ENCODE measurements around the gene CALR3. TPM values are rescaled to one million over a fixed set of nuclear protein-coding genes. Genes with fewer than 3 reads are reported as not detected.
"Not testable (repeated sequence)": the region's sequence is repeated elsewhere in the genome, so short reads cannot be mapped to it uniquely, and the experiment has no call there.

Gene CALR3
- total RNA-seq, 1 donor from 2014 or later, result not detected

DNA sequence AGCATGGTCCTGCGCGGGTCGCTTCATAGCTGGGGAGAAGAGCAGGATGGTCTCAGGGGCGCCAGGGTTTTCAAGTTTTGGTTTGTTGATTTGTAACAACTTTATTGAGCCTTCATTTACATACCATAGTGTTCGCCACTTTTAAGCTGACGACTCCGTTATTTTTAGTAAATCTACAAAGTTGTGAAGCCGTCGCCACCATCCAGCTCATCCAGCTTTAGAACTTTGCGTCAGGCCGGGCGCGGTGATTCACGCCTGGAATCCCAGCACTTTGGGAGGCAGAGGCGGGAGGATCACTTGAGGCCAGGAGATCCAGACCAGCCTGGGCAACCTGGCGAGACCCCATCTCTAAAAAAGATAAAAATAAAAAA is 631 bp upstream of the CALR3 start:
- Histone ChIP-seq H3K4me3 (peak overlapping the region; percentile 66 to 74), H3K27me3 (no peaks in the 10 kb centered on the region), H3K36me3 (no peaks in the 10 kb centered on the region), H3K4me1 (peaks cover 13% of the 10 kb centered on the region), H3K27ac (peak overlapping the region; percentile 51), H3K9me3 (no peaks in the 10 kb centered on the region)
- intact Hi-C loops (cut with DNase I), result no loop called here
- TF ChIP-seq, protein P1, sequence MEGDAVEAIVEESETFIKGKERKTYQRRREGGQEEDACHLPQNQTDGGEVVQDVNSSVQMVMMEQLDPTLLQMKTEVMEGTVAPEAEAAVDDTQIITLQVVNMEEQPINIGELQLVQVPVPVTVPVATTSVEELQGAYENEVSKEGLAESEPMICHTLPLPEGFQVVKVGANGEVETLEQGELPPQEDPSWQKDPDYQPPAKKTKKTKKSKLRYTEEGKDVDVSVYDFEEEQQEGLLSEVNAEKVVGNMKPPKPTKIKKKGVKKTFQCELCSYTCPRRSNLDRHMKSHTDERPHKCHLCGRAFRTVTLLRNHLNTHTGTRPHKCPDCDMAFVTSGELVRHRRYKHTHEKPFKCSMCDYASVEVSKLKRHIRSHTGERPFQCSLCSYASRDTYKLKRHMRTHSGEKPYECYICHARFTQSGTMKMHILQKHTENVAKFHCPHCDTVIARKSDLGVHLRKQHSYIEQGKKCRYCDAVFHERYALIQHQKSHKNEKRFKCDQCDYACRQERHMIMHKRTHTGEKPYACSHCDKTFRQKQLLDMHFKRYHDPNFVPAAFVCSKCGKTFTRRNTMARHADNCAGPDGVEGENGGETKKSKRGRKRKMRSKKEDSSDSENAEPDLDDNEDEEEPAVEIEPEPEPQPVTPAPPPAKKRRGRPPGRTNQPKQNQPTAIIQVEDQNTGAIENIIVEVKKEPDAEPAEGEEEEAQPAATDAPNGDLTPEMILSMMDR (IDR thresholded peaks at IDR 0.05), result no peak
- TF ChIP-seq POLR2AphosphoS5 (IDR thresholded peaks at IDR 0.05; ENCODE audit: insufficient read depth in 1 of 2, low read depth in 1 of 2) (no peak), POLR2A (IDR thresholded peaks at IDR 0.05) (no peak)
- no peak for DNase-seq (ENCODE audit: extremely low spot score in 2 of 2)

- H3K36me3 ChIP-seq; H3K4me1 ChIP-seq; H3K27me3 ChIP-seq; DNase-seq (ENCODE audit: extremely low spot score in 2 of 2); intact Hi-C loops (cut with DNase I); H3K9me3 ChIP-seq; H3K4me3 ChIP-seq; H3K27ac ChIP-seq: not testable (repeated sequence)
Observed at GRCh38 chr19:16486476-16486875, 9.5 kb downstream of the CALR3 start.

- H3K36me3 ChIP-seq, result no peaks in the 10 kb centered on the region
- TF ChIP-seq, protein P1 (IDR thresholded peaks at IDR 0.05), result no peak
- TF ChIP-seq POLR2AphosphoS5 (IDR thresholded peaks at IDR 0.05; ENCODE audit: insufficient read depth in 1 of 2, low read depth in 1 of 2) (no peak), POLR2A (IDR thresholded peaks at IDR 0.05) (no peak)
- H3K4me3 ChIP-seq, result no peak overlapping the region
- no peak for DNase-seq (ENCODE audit: extremely low spot score in 2 of 2)
- H3K4me1 ChIP-seq, result no peaks in the 10 kb centered on the region
- no peak overlapping the region for H3K27ac ChIP-seq
- no peaks in the 10 kb centered on the region for H3K9me3 ChIP-seq
- intact Hi-C loops (cut with DNase I), result no loop called here
- H3K27me3 ChIP-seq, result no peaks in the 10 kb centered on the region
Observed at GRCh38 chr19:16482745-16483144, 13.2 kb downstream of the CALR3 start.

GRCh38 chr19:16477311-16477710 is 18.7 kb downstream of the CALR3 start:
- H3K27me3 ChIP-seq, result no peaks in the 10 kb centered on the region
- no peak for DNase-seq (ENCODE audit: extremely low spot score in 2 of 2)
- no peak overlapping the region for H3K27ac ChIP-seq
- no peak overlapping the region for H3K4me3 ChIP-seq
- H3K36me3 ChIP-seq, result no peaks in the 10 kb centered on the region
- H3K4me1 ChIP-seq, result no peaks in the 10 kb centered on the region
- no peaks in the 10 kb centered on the region for H3K9me3 ChIP-seq
- TF ChIP-seq, protein P1 (IDR thresholded peaks at IDR 0.05), result no peak
- no peak for TF ChIP-seq POLR2AphosphoS5 (IDR thresholded peaks at IDR 0.05; ENCODE audit: insufficient read depth in 1 of 2, low read depth in 1 of 2)
- TF ChIP-seq POLR2A (IDR thresholded peaks at IDR 0.05), result no peak
- intact Hi-C loops (cut with DNase I), result no loop called here

DNA sequence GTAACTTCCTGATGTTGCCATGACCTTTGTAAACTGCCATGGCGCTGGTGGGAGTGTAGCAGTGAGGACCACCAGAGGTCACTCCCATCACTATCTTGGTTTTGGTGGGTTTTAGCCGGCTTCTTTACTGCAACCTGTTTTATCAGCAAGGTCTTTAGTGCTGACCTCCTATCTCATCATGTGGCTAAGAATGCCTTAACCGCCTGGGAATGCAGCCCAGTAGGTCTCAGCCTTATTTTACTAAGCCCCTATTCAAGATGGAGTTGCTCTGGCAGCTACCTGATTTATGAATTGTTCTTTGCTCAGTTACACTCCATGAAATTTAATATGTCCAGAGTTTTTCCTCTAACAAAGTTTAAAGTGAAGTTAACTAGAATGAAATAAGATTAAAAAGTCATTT is 19.6 kb downstream of the CALR3 start:
- DNase-seq (ENCODE audit: extremely low spot score in 2 of 2), result no peak
- intact Hi-C loops (cut with DNase I), result no loop called here
- Histone ChIP-seq H3K4me3 (no peak overlapping the region), H3K4me1 (no peaks in the 10 kb centered on the region), H3K36me3 (no peaks in the 10 kb centered on the region), H3K27me3 (no peaks in the 10 kb centered on the region), H3K9me3 (no peaks in the 10 kb centered on the region), H3K27ac (no peak overlapping the region)
- TF ChIP-seq POLR2A (IDR thresholded peaks at IDR 0.05) (no peak), POLR2AphosphoS5 (IDR thresholded peaks at IDR 0.05; ENCODE audit: insufficient read depth in 1 of 2, low read depth in 1 of 2) (no peak)
- TF ChIP-seq, protein P1 (IDR thresholded peaks at IDR 0.05), result no peak
